ENCODE results near the gene MAML1.

Gene MAML1

GRCh38 chr5:179765400-179765799, 32.8 kb downstream of the MAML1 start:
- Histone ChIP-seq H3K4me1 (ENCODE audit: insufficient read depth, low read length, poor library complexity, severe bottlenecking) (peaks cover 7% of the 10 kb centered on the region), H3K9me3 (ENCODE audit: insufficient read depth, low read depth, low read length) (no peaks in the 10 kb centered on the region), H3K4me2 (ENCODE audit: low read depth, low read length, poor library complexity, severe bottlenecking) (no peak overlapping the region), H3K79me2 (ENCODE audit: insufficient read depth, low read length) (peaks cover 20% of the 10 kb centered on the region), H3K4me3 (ENCODE audit: low read length, poor library complexity, severe bottlenecking) (no peak overlapping the region), H3K27me3 (ENCODE audit: insufficient read depth, low read length, poor library complexity, severe bottlenecking) (no peaks in the 10 kb centered on the region), H2AFZ (ENCODE audit: low read length) (no peak overlapping the region), H3K36me3 (ENCODE audit: insufficient read depth, low read length) (peaks cover 43% of the 10 kb centered on the region; the same call in 1 of the 2 replicates), H3F3A (ENCODE audit: low read depth) (no peaks in the 10 kb centered on the region), H3K9me2 (replicated peaks; ENCODE audit: low read depth, low read length) (no peaks in the 10 kb centered on the region), H3K9ac (ENCODE audit: low read depth, low read length, poor library complexity, severe bottlenecking) (no peak overlapping the region), H4K20me1 (ENCODE audit: insufficient read depth, low read length, poor library complexity, severe bottlenecking) (peaks cover 14% of the 10 kb centered on the region)
- TF ChIP-seq CTCF (conservative IDR thresholded peaks at IDR 0.05; ENCODE audit: low read length): no peak
- no peak for TF ChIP-seq EZH2phosphoT487 (IDR thresholded peaks at IDR 0.05; ENCODE audit: borderline replicate concordance)

GRCh38 chr5:179766021-179766725, 33.6 kb downstream of the MAML1 start:
- Histone ChIP-seq H2AFZ (ENCODE audit: low read length) (no peak overlapping the region), H3K36me3 (ENCODE audit: insufficient read depth, low read length) (peaks cover 50% of the 10 kb centered on the region; the same call in 1 of the 2 replicates), H3K4me1 (ENCODE audit: insufficient read depth, low read length, poor library complexity, severe bottlenecking) (peaks cover 7% of the 10 kb centered on the region), H3K4me3 (ENCODE audit: low read length, poor library complexity, severe bottlenecking) (no peak overlapping the region), H3K9me2 (replicated peaks; ENCODE audit: low read depth, low read length) (no peaks in the 10 kb centered on the region), H4K20me1 (ENCODE audit: insufficient read depth, low read length, poor library complexity, severe bottlenecking) (peaks cover 14% of the 10 kb centered on the region), H3K9me3 (ENCODE audit: insufficient read depth, low read depth, low read length) (no peaks in the 10 kb centered on the region), H3F3A (ENCODE audit: low read depth) (no peaks in the 10 kb centered on the region), H3K9ac (ENCODE audit: low read depth, low read length, poor library complexity, severe bottlenecking) (no peak overlapping the region), H3K79me2 (ENCODE audit: insufficient read depth, low read length) (peaks cover 20% of the 10 kb centered on the region), H3K4me2 (ENCODE audit: low read depth, low read length, poor library complexity, severe bottlenecking) (no peak overlapping the region), H3K27me3 (ENCODE audit: insufficient read depth, low read length, poor library complexity, severe bottlenecking) (no peaks in the 10 kb centered on the region)
- TF ChIP-seq EZH2phosphoT487 (IDR thresholded peaks at IDR 0.05; ENCODE audit: borderline replicate concordance): no peak
- TF ChIP-seq CTCF (conservative IDR thresholded peaks at IDR 0.05; ENCODE audit: low read length): no peak

- no peak overlapping the region for H2AFZ ChIP-seq (ENCODE audit: low read length)
Measured at GRCh38 chr5:179766726-179767455, 34.3 kb downstream of the MAML1 start.

More at GRCh38 chr5:179766726-179767455, 34.3 kb downstream of the MAML1 start:
- peaks cover 57% of the 10 kb centered on the region; the same call in 1 of the 2 replicates for H3K36me3 ChIP-seq (ENCODE audit: insufficient read depth, low read length)
- H3K9me3 ChIP-seq (ENCODE audit: insufficient read depth, low read depth, low read length): no peaks in the 10 kb centered on the region
- no peaks in the 10 kb centered on the region for H3F3A ChIP-seq (ENCODE audit: low read depth)
- peaks cover 4% of the 10 kb centered on the region for H3K4me1 ChIP-seq (ENCODE audit: insufficient read depth, low read length, poor library complexity, severe bottlenecking)
- peaks cover 11% of the 10 kb centered on the region for H4K20me1 ChIP-seq (ENCODE audit: insufficient read depth, low read length, poor library complexity, severe bottlenecking)
- H3K27me3 ChIP-seq (ENCODE audit: insufficient read depth, low read length, poor library complexity, severe bottlenecking): no peaks in the 10 kb centered on the region
- no peak overlapping the region for H3K4me2 ChIP-seq (ENCODE audit: low read depth, low read length, poor library complexity, severe bottlenecking)
- H3K9me2 ChIP-seq (replicated peaks; ENCODE audit: low read depth, low read length): no peaks in the 10 kb centered on the region
- no peak overlapping the region for H3K9ac ChIP-seq (ENCODE audit: low read depth, low read length, poor library complexity, severe bottlenecking)
- no peak for TF ChIP-seq EZH2phosphoT487 (IDR thresholded peaks at IDR 0.05; ENCODE audit: borderline replicate concordance)
- no peak for TF ChIP-seq CTCF (conservative IDR thresholded peaks at IDR 0.05; ENCODE audit: low read length)
- peaks cover 20% of the 10 kb centered on the region for H3K79me2 ChIP-seq (ENCODE audit: insufficient read depth, low read length)
- H3K4me3 ChIP-seq (ENCODE audit: low read length, poor library complexity, severe bottlenecking): no peak overlapping the region

All from Loucy (cell line).